HG03354 (cell line): Measurements from ENCODE around the gene SPAG5.

Experiments
- ATAC-seq: cut with Tn5 transposase; IDR thresholded peaks from one replicate; pipeline ENCODE4 v1.9.1; 2021; ENCODE audit warnings: mild to moderate bottlenecking; ENCODE audit not compliant: unreplicated experiment, poor library complexity, severe bottlenecking

Gene SPAG5

DNA sequence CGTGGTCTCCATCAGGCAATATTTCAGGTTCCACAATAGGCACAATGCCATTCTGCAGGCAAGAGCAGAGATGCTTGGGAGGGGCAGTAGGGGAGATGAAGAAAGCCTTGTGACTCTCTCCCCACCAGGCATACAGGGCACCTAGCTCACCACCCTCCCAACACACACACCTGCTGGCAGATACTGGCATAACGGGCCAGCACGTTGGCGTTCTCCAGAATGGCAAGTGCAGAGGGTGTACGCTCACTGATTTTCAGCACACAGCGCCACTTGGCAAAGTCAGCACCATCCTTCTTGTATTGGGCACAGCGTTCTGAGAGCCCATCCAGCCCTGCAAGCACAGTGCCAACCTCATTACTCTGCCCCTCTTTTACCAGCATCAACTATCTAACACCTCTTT, 24.3 kb downstream of the SPAG5 start:
- no peak for ATAC-seq

DNA sequence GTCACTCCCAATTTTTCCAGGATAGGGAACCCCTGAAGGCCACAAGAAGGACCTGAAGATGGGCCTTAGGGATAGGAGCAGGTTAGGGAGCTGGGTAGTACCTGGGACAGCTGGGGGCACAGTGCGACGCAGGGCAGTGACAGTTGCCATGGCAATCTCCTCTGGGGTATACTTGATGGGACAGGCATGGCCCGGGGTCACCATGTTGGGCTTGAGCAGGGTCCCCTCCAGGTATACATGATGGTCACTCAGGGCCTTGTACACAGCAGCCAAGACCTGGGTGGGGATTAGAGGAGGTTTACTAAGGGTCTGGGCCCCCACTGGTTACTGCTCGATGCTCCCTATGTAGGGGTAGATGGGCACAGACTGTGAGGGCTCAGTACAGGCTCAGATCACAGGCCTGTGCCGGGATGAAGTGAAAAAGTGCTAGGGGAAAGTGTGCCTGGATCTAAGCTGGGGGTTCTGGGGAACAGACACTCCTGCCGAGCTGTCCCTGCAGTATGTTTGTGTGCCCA, 24.8 kb downstream of the SPAG5 start:
- no peak for ATAC-seq

DNA sequence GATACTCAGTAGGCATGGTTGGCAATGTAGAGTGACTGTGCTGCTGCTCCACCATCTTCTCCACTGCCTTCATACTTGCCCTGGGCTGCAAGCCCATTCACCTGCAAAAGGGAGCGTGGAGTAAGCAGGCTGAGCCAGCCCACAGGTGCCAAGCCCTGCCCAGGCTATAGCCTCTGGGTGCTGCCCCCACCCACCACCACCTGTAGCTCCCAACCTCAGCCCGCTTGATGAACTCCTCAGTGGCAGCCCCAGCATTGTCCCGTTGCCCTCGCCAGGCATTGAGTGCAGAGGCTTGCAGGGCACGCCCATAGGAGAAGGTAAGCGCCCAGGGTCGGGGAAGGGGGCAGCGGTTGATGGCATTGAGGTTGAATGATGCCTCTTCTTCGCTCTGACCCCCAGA, 25.3 kb downstream of the SPAG5 start:
- ATAC-seq = no peak

DNA sequence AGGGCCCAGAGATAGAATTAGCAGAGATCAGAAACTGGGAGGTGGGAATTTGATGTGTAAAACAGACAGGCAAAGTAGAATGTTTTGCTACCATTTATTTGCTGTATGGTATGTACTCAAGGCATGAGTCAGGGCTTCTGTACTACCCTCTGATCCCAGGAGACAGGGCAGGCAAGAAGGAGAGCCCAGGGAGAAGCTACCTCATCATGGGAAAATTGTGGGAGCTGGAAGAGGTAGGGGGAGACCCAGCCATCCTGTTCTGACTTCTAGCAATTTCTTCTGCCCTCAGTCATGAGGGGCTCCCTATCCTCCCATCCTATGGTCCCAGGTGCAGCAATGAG, 25.8 kb downstream of the SPAG5 start:
- ATAC-seq = no peak

DNA sequence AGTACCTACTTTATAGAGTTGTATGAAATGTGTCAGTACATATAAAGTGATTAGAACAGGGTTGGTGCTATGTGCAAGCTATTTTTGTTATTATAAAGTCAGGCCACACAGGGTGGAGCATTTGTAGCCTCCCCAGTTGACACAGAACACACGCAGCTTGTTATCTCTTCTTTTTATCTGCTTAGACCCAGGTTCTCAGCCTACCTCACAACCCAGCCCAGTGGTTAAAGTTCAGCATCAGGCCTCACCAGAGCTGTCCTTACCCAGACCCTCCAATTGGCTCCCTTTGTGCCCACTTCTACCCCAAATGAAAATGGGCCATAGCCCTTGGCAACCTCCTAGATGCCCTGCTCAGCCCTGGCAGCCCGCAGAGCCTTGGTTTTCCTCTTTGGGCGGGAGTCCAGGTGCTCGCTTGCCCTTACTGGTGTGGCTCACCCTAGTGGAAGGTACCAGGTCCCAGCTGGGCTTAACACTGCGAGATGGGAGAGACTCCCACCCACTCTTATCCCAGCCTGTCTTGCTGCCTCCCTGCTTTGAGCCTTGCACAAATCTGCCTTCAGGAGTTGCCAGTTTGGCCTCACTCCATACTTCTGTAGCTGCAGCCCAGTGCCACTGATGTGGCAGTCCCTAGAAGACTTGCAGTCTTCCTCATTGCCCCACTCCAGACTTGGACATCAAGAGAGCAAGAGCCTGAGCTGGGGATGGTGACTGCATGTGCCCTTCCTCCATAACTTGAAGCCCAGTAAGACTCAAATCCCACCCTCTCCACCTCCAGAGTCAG, 26.4 kb downstream of the SPAG5 start:
- no peak for ATAC-seq

DNA sequence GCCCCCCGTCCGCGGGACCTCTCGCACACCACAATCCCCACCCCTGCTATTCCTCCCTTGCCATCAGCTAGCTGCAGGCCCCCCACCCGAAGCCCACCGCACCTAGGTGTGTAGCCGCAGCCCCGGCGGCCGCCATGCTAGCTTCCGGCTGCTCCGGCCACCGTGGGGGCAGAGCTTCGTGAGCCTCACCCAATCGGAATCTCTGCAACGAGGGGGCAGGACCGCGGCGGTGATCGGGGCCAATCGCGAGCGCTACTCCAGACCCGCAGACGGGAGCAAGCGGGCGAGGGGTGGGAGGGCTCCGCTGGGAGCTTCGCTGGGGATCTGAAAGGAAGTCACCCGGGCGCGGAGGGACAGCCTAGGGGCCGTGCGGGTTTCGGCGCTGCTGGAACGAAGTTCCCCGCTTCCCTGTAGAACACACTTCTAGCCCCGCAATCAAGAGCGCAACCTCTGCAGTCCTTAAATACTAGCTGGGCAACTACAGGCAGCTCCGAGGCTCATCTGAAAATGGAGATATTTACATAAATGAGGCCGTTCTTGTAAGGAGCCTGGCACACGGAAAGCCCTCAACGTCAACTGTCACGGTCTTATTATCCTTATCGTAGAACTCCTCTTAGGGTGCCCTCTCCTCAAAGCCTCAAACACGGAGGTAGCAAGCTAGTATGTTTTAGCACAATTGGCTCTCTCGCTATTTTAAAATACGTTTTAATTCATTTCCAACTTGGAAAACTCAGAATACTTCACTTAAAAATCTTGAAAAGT, 27.3 kb downstream of the SPAG5 start, which contains the start of gene PIGS:
Gene PIGS, minus strand, starts transcription at position 164 of the 762 bp plus-strand sequence. Its CDS starts 28 bp downstream, at position 136.
- ATAC-seq = peak; percentile 93

DNA sequence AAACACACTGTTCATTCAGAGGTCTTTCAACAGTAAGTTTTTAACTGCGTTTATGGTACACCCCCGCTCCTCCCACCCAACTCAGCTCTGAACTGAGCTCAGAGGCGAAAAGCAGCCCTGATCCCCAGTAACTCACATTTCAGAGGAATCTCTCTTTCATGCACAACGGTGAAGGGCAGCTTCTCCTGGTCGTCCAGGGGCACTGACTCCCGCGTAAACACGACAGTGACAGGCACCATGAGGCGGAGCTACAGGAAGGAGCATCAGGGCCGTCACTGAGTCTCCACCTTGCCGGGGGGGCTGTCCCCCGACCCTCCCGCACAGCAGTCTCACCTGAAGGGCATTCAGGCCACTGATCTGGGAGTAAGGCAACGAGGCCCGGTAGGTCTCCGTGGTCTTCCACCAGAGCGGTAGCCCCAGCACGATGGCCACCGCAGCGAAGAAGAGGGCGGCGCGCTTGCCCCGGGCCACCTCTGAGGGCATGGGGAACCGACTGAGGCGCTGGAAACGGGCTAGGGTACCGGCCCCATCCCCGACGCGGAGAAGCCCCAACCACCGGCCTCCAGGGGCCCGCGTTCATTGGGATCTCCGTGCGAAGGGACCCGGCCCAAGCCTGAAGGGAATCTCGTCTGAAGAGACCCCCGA, 28.0 kb downstream of the SPAG5 start:
- ATAC-seq = peak; percentile 27

DNA sequence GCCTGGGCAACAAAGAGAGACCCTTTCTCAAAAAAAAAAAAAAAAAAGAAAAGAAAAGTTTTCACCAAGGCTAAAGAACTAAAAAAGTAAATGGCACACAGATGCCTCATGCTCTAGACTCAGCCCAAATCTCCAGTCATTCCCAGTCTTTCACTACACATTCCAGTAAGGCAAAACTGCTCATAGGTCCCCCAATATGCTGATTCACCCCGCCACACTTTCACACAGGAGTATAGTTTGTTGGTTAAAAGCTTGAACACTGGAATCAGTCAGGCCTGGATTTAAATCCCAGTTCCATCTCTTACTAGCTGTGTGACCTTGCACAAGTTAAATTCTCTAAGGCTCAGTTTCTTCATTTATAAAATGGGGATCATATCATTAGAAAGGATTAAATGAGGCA, 29.4 kb downstream of the SPAG5 start:
- no peak for ATAC-seq

DNA sequence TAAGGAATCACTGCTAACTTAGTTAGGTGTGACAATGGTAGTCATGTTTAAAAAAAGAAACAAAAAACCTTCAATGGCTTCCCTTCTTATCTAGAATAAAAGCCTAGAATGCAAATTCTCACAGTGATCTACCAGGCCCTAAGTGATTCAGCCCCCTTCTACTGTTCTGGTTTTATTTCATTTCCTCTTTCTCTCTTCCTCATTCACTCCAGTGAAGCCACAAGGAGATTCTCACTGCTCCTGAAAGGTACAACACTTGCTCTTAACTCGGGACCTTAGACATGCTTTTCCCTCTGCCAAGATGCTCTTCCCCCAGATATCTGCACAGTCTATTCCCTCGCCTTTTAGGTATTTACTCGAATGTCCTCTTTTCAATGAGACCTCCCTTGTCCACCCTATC, 31.2 kb downstream of the SPAG5 start:
- ATAC-seq = no peak

DNA sequence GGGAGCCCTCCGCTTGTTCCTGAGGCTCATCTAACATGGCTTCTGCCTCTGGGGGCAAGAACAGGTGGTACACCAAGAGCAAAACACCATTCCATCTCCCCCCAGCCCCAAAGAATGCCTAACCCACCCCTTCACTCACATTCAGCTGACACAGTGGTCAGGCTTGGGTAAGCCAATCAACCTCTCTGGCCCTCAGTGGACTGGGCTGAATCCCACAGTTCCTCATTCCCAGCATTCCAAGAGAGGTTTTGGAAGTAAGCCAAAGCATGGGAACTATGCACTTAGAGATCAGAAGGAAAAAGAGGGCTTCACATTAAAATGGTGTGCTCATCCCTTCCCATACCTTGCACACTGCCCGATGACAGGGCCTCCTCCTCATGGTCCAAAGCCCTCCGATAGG, 35.4 kb downstream of the SPAG5 start:
- ATAC-seq = no peak

DNA sequence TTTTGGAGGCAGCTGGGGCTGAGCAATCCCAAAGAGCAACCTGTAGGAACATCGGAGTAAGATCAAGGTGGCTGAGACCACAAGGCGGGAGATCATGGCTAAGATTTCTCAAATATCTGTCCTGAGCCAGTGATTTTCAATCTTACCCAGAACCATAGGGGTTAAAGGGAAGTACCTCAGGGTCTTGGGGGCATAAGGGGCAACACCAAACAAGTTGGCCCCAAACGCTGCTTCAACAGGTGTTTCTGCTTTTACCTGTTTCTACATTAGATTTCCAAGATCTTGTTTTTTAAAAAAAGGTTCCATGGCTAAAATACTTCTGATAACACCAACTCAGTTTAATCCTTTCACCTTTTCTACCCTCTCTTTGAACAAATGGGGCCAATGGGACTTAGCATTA, 43.8 kb downstream of the SPAG5 start:
- ATAC-seq = no peak

DNA sequence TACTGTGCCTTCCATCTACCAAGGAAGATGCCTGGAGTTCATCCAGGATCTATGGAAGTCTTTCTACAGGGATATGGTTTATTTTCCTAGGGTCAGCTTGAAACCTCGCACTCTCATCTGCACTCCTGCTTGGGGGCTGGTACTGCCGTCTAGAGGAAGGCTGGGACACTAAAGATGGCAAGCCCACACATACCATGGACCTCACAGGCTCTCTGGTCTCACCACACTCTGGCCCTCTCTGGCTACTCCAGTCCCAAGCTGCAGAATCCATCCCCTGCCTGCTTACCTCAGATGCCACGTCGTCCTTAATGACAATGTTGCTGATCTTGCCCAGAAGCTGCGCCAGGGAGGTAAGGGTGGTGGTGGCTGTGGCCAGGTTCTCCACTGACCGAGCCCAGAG, 44.3 kb downstream of the SPAG5 start:
- no peak for ATAC-seq

DNA sequence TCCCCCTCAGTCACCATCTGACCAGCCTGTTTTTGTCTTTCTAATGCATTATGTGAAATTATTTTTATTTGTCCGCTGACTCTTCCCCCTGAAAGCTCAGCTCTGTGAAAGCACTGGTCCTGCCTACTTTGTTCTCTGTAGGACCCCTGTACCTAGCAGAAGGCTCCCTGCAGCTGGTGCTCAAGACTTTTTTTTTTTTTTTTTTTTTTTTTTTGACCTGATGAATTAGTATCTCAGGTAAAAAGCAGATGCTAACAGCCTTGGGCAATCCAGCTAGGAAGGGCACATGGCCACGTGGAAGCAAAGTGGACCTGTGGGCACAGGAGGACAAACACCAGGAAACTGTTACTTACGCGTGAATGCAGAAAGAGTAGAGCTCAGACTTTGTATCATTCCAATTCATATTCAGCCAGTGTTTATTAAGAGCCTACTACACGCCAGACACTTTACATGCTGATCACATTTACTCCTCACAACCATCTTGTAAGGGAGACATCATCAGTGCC, 45.8 kb downstream of the SPAG5 start:
- no peak for ATAC-seq

DNA sequence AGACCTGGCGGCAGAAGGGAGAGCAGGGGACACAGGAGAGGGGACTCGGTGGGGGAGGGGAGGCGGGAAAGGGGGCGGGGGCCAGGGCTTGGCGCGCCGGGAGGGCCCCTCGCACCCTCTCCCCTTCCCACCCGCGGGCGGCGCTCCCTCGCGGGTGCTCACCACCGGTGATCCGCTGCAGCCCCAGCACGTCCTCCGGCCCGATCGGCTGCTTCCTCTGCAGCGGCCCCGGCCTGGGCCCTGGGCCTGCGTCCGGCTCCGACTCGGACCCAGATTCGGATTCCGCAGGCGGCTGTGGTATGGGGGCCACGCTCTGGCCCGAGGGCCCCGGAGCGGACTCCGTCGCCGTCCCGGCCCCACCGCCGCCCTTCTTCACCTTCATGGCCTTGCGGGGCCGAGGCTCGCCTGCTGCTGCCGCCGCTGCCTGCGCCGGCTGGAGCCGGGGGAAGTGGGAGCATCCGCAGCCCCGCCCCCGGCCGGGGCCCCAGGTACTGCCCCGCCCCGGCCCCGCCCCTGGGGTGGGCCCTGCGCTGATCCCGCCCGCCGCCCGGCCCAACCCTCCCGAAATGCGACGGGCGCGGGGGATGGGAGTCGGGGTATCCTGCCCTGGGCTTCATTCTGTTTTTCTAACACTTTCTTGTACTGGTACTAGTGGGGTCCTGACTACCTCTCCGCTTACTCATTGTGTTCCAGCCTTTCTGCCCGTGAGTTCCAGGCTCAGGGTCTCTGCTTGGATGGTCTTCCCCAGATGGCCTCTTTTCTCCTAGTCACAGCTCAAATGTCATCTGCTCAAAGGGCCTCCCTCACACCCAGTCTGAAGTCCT, 46.4 kb downstream of the SPAG5 start, which contains the start of gene UNC119:
Gene UNC119, minus strand, starts transcription at position 449 of the 824 bp plus-strand sequence. Its CDS starts 67 bp downstream, at position 382.
- peak; percentile 60 for ATAC-seq

DNA sequence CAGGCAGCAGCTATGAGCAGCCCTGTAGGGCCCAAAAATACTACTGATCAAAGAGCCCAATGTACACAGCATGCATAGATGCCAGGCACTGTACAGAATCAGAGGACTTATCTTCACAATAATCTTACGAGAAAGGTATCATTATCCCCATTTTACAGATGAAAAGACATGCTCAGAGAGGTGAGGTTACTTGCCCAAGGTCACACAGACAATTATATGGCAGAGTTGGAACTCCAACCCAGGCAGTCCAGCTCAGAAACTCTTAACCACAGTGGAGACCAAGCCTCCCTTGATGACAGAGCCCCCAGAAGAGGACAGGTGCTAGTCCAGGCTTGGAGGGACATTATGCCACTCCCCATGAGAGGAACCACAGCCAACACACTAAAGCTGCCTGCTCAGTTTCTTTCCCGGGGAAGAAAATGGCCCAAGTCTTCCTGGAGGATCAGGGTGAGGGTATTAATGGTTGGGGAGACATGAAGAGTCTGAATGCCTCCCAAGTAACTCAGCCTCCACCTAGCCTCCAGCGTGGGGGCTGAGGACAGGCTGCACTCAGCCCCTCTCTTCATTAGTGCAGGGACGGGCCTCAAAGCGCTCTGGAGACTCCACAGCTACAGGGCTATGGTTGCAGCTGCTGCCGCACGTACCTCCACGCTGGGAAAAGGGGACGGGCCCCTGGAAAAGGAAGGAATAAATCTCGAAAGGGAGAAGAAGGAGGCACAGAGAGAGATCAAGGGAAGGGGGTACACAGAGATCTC, 47.2 kb downstream of the SPAG5 start:
- peak; percentile 15 for ATAC-seq

DNA sequence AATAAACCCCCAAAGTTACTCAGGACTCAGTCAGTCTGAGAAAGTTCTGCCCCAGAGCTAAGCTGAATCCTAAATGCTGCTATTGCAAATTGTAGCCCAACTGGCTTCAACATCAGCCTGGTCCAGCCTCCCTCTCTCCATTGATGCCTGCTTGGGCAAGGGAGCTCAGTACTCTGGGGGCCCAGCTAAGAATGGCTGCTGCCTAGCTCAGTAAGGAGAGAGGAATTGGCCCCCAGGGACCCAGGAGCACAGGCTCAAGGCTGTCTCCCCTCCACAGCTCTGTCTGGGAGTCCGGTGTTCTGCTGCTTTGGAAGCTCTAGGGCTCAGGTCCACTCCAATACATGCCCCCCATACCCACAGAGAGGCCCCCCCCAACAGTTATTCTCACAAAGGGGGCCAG, 48.0 kb downstream of the SPAG5 start:
- no peak for ATAC-seq

DNA sequence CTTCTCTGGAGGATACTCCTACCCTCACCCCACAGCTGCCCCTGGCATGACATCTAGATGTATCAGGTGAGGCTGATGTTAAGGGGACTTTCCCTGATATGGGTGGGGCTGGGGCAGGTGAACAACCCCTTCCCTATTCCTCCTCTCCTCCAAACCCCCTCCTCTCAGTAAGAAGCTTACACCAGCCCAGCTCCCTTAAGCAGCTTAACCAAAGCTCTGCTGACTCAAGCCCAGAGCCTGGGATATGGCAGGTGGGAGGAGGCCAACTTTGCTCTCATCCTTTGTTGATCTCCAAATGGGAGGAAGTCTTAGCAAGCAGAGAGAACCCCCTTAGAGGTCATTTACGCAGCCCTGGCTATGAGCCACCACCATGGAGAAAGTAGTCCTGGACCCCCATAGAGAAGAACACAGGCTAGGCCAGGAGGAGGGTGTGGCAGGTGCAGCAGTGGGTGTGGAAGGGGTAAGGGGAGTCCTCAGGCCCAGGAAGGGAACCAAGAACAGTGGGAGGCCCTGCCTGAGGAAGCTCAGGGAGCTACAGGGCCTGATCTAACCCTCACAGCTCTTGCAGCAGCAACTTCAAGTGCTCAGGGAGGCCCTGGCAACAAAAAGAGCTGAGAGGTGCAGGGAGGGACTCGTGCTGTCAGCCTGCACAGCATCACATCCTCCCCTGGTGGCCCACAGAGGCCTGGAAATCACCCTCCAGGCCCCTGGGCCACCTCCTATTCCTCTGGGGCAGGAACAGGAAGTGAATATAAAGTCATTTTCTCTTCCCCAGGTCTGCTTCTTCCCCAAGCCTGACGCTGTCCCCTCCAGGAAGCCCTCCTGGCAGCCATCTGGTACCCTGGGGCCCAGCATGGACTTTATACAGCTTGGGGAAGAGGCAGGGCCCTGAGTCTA, 49.3 kb downstream of the SPAG5 start:
- ATAC-seq = peak; percentile 48
